Vein endothelial cell (primary cell): ENCODE data around the gene HSPA1B. TPM values are rescaled to one million over a fixed set of nuclear protein-coding genes. Genes with fewer than 3 reads are reported as not detected.

Source experiments
- small RNA-seq: library from RNA; depleted of rRNA; stranded (forward); fragments of <200 nt; gene quantifications from one replicate; pipeline ENCODE3, GENCODE V24; 2012
- total RNA-seq: library from RNA; depleted of rRNA; stranded (reverse); fragments of >200 nt; gene quantifications from 2 replicates; pipeline ENCODE4 v1.2.3, GENCODE V29; 2012

Gene HSPA1B
- 37.2 and 55.5 TPM in 2 replicates for total RNA-seq

DNA sequence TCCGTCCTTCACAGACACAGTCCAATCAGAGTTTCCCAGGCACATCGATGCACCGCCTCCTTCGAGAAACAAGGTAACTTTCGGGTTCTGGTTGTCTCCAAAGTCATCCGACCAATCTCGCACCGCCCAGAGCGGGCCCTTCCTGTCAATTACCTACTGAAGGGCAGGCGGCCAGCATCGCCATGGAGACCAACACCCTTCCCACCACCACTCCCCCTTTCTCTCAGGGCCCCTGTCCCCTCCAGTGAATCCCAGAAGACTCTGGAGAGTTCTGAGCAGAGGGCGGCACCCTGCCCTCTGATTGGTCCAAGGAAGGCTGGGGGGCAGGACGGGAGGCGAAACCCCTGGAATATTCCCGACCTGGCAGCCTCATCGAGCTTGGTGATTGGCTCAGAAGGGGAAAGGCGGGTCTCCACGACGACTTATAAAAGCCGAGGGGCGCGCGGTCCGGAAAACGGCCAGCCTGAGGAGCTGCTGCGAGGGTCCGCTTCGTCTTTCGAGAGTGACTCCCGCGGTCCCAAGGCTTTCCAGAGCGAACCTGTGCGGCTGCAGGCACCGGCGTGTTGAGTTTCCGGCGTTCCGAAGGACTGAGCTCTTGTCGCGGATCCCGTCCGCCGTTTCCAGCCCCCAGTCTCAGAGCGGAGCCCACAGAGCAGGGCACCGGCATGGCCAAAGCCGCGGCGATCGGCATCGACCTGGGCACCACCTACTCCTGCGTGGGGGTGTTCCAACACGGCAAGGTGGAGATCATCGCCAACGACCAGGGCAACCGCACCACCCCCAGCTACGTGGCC is at the start of gene HSPA1B:
TSS of gene HSPA1B (plus strand) at position 453 of the 794 bp plus-strand sequence. CDS start at position 666, 213 bp downstream.

DNA sequence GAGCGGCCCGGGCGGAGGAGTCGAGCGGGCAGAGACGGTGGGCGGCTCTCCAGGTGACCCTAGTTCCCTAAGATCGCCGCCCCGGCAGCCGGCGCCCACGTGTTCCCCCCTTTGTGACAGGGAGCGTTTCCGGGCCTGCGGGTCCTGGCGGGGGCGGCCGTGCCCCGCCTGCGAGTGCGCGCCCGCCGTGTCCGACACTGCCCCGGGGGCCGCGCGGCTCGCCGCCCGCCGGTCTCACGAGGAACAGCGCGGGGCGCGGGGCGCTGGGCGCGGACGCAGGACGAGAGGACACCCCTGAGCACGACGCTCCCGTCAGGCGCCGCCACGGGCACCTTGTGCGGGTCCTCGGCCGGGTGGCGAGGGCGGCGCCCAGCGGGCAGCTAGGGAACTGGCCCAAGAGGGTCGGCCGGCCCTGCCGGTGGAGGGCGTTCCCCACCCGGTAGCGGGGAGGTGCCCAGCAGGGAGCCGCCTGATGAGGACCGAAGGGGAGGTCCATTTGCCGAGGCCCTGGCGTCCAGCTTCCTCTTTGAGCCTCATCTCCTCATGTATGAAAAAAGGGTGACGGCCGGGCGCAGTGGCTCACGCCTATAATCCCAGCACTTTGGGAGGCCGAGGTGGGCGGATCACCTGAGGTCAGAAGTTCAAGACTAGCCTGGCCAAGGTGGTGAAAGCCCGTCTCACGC is 31.8 kb upstream of the HSPA1B start, which contains the start of gene VARS1:
TSS of gene VARS1 (minus strand) at position 137 of the 683 bp plus-strand sequence. CDS start 535 bp downstream, outside the sequence.

DNA sequence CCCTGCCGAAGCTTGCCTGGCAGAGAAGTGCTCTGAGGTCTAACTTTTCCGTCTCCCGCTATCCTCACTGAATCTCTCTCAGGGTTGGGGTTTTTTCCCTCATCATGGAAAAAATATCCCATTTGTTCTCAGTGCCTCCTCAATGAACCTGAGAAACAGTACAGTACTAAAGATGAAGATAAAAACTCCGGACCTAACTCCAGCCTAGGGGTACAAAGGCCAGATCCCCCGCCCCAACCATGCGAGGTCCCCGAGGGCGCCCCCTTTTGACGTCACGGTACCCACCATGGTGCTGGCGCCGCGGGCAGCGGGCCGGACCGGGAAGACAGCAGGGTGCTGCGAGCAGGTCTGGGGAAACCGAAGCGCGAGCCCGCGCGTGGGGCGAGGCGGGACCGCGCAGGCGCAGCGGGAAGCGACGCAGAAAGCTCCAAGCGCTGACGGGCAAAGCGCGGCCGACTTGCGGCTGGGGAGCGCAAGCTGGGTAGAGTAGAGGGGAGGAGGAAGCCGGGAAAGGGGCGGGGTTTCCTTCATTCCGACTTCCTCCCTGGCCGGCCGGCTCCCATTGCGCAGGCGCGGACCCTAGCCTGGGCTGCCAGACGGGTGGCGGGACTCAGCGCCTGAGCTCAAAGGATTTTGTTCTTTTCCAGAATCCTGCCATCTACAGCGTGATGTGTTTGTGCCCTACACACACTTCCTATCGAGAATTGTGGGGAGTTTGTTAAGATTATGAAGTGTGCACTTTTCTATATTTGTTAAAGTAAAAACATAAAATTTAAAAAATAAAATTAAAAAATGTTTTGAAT is 20.9 kb upstream of the HSPA1B start, which contains the start of gene LSM2:
TSS of gene LSM2 (minus strand) at position 497 of the 803 bp plus-strand sequence. CDS start at position 288, 209 bp downstream.

DNA sequence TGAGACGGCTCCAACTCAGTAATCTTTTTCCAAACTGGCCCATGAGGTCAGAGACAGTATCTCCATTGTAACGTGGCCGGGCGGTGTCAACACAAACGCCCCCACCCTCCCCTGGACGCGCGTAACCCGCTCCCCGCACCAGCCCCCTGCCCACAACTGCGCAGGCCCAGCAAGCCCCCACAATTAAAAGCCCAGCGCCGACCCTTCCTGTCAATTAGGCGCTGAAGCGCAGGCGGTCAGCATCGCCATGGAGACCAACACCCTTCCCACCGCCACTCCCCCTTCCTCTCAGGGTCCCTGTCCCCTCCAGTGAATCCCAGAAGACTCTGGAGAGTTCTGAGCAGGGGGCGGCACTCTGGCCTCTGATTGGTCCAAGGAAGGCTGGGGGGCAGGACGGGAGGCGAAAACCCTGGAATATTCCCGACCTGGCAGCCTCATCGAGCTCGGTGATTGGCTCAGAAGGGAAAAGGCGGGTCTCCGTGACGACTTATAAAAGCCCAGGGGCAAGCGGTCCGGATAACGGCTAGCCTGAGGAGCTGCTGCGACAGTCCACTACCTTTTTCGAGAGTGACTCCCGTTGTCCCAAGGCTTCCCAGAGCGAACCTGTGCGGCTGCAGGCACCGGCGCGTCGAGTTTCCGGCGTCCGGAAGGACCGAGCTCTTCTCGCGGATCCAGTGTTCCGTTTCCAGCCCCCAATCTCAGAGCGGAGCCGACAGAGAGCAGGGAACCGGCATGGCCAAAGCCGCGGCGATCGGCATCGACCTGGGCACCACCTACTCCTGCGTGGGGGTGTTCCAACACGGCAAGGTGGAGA is 12.3 kb upstream of the HSPA1B start, which contains the start of the genes HSPA1A and HSPA1L:
TSS of gene HSPA1A (plus strand) at position 519 of the 814 bp plus-strand sequence. CDS start at position 733, 214 bp downstream.
TSS of gene HSPA1L (minus strand) at position 259 of the 814 bp plus-strand sequence. CDS start 3,311 bp downstream, outside the sequence.

DNA sequence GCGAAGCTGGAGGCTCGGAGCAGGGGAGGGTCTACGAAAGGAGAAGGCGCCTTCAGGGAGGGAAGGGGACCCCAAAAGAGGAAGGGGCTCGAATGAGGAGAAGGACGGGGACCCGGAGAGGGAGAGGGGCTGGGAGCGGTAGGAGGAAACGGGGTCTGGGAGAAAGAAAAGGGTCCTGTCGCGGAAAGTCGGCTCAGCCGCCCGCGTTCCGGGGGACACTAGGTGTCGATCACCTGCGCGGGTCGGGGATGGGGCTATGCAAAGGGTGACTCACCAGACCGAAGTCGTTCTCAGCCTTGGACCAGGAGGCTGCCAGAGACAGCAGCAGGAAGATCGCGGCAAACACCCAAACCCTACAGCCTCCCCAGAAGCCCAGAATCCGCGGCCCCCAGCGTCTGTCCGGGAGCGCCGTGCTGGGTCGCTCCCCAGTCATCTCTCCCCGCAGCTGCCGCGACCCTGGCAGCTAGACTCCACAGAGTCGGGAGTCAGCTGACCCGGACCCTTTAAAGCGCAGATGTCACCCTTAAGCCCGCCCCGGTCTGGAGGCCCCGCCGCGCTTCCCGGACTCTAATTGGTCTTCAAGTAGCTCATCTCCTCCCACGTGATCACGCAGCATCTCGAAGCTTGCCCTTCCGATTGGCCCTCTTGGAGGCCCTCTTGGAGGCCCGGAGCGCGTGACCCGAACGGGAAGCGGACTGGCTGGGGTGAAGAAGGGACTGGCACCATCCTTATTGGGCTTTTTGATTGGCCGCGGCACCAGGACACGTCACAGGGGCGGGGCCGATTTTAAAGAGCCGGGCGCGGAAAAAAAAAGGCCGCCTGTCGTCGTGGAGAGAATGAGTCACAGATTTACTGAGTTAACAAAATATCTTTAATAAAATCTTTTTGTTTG is 35.1 kb downstream of the HSPA1B start, which contains the start of gene NEU1:
TSS of gene NEU1 (minus strand) at position 478 of the 892 bp plus-strand sequence. CDS start at position 433, 45 bp downstream.

DNA sequence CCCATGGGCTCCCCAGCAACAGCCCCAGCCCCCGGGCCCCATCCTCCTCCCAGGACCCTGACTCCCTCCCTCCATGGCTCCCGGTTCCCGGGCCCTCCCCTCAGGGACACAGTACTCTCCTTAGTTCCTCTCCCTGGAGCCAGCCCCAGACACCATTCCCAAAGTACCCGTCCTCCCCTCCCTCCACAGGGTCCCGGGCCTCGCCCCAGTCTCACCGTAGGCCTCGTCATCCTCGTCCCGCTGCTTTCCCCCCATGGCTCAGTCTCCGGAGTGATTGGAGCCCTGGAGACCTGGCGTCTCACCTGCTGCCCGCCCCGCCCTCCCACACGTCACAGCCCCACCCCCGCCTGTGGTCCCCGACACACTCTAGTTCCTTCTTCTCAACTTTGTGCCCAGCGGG is 51.2 kb downstream of the HSPA1B start, which contains the start of gene SLC44A4:
TSS of gene SLC44A4 (minus strand) at position 272 of the 400 bp plus-strand sequence. CDS start at position 255, 17 bp downstream.

Small RNA genes within 50 kb of the gene (small RNA-seq; reads per million reads assigned to genes)
- gene RF00019 (not detected), gene SNORD48 (16.0 reads per million, percentile 97 among the genes with 10 or more reads in this experiment), gene SNORD52 (not detected)

Other genes starting within 250 kb of the HSPA1B start
- 3.9 and 4.7 TPM in 2 replicates for gene LTB, start 245.3 kb upstream of the HSPA1B start, total RNA-seq
- 0.48 TPM in 1 of 2 replicates, not detected in the other for gene LST1, start 241.5 kb upstream of the HSPA1B start, total RNA-seq
- gene NCR3, start 234.7 kb upstream of the HSPA1B start, total RNA-seq: not detected in 2 replicates
- gene AIF1, start 212.5 kb upstream of the HSPA1B start, total RNA-seq: not detected in 2 replicates
- 91.2 and 102 TPM in 2 replicates for gene PRRC2A, start 207.0 kb upstream of the HSPA1B start, total RNA-seq
- gene BAG6, start 175.1 kb upstream of the HSPA1B start, total RNA-seq: 239 and 265 TPM in 2 replicates
- 0.29 and 0.65 TPM in 2 replicates for gene APOM, start 171.8 kb upstream of the HSPA1B start, total RNA-seq
- 20.6 and 21.4 TPM in 2 replicates for gene C6orf47, start 167.0 kb upstream of the HSPA1B start, total RNA-seq
- 15.1 and 17.3 TPM in 2 replicates for gene GPANK1, start 162.7 kb upstream of the HSPA1B start, total RNA-seq
- 205 and 210 TPM in 2 replicates for gene CSNK2B, start 161.7 kb upstream of the HSPA1B start, total RNA-seq
- gene LY6G5B, start 157.8 kb upstream of the HSPA1B start, total RNA-seq: 4.2 and 6.1 TPM in 2 replicates
- gene LY6G5C, start 146.7 kb upstream of the HSPA1B start, total RNA-seq: 1.3 and 2.4 TPM in 2 replicates
- 37.9 and 40.5 TPM in 2 replicates for gene ABHD16A, start 124.4 kb upstream of the HSPA1B start, total RNA-seq
- not detected in 2 replicates for gene LY6G6F, start 120.9 kb upstream of the HSPA1B start, total RNA-seq
- gene LY6G6D, start 112.4 kb upstream of the HSPA1B start, total RNA-seq: not detected in 2 replicates
- not detected in 2 replicates for gene LY6G6C, start 106.0 kb upstream of the HSPA1B start, total RNA-seq
- gene MPIG6B, start 104.4 kb upstream of the HSPA1B start, total RNA-seq: not detected in 2 replicates
- gene DDAH2, start 98.4 kb upstream of the HSPA1B start, total RNA-seq: 87.2 and 113 TPM in 2 replicates
- 800 and 906 TPM in 2 replicates for gene CLIC1, start 91.2 kb upstream of the HSPA1B start, total RNA-seq
- 12.7 and 18.8 TPM in 2 replicates for gene MSH5, start 87.7 kb upstream of the HSPA1B start, total RNA-seq
- 2.1 TPM in 1 of 2 replicates, not detected in the other for gene SAPCD1, start 65.1 kb upstream of the HSPA1B start, total RNA-seq
- gene VWA7, start 50.4 kb upstream of the HSPA1B start, total RNA-seq: 0.10 and 0.65 TPM in 2 replicates
- 78.5 and 88.8 TPM in 2 replicates for gene VARS1, start 32.0 kb upstream of the HSPA1B start, total RNA-seq
- 42.8 and 45.1 TPM in 2 replicates for gene LSM2, start 20.8 kb upstream of the HSPA1B start, total RNA-seq
- 0.98 and 1.1 TPM in 2 replicates for gene HSPA1L, start 12.5 kb upstream of the HSPA1B start, total RNA-seq
- gene HSPA1A, start 12.2 kb upstream of the HSPA1B start, total RNA-seq: 53.3 and 53.9 TPM in 2 replicates
- gene NEU1, start 35.1 kb downstream of the HSPA1B start, total RNA-seq: 53.2 and 55.9 TPM in 2 replicates
- under 0.01 and 0.29 TPM in 2 replicates for gene SLC44A4, start 51.3 kb downstream of the HSPA1B start, total RNA-seq
- gene EHMT2, start 70.0 kb downstream of the HSPA1B start, total RNA-seq: 37.7 and 51.6 TPM in 2 replicates
- gene ZBTB12, start 74.3 kb downstream of the HSPA1B start, total RNA-seq: 1.5 and 2.6 TPM in 2 replicates
- 0.65 TPM in 1 of 2 replicates, not detected in the other for gene C2, start 100.0 kb downstream of the HSPA1B start, total RNA-seq
- gene CFB, start 118.4 kb downstream of the HSPA1B start, total RNA-seq: 0.98 and 1.2 TPM in 2 replicates
- 94.7 and 131 TPM in 2 replicates for gene NELFE, start 131.2 kb downstream of the HSPA1B start, total RNA-seq
- gene SKIC2, start 131.4 kb downstream of the HSPA1B start, total RNA-seq: 49.4 and 58.1 TPM in 2 replicates
- 13.1 and 15.2 TPM in 2 replicates for gene DXO, start 144.4 kb downstream of the HSPA1B start, total RNA-seq
- 0.96 and 3.3 TPM in 2 replicates for gene C4A, start 154.3 kb downstream of the HSPA1B start, total RNA-seq
- gene C4B, start 187.1 kb downstream of the HSPA1B start, total RNA-seq: 0.33 and 0.76 TPM in 2 replicates
- gene CYP21A2, start 210.7 kb downstream of the HSPA1B start, total RNA-seq: under 0.01 TPM in 1 of 2 replicates, not detected in the other